WTC11 (cell line): Measurements from ENCODE around the gene TPBGL. TPM values are rescaled to one million over a fixed set of nuclear protein-coding genes. Genes with fewer than 3 reads are reported as not detected.

Experiments
- ATAC-seq: fragments of 200-7000 bp; cut with Tn5 transposase; 2 replicates; pipeline ENCODE4 v1.10.0; 2021; ENCODE audit warnings: mild to moderate bottlenecking, moderate library complexity
- CTCF ChIA-PET: fragments of 300-600 bp; sonication (Branson Sonifier 250); formaldehyde crosslinking; loops from one replicate; lab custom pipeline; 2021; ENCODE audit warnings: antibody characterized with exemption; lab: Charles Lee
- POLR2A ChIA-PET: fragments of 350-600 bp; sonication (Branson Sonifier 250); formaldehyde crosslinking; loops from one replicate; lab custom pipeline; 2021; ENCODE audit warnings: antibody characterized with exemption; lab: Charles Lee
- DNase-seq: peaks from one replicate; pipeline ENCODE4 v3.0.0; 2021; ENCODE audit warnings: low spot score
- H3K27ac Mint-ChIP-seq: 2 replicates; pipeline ENCODE4 v1.8.0; 2021; ENCODE audit warnings: mixed read lengths
- H3K27me3 Mint-ChIP-seq: 2 replicates; pipeline ENCODE4 v1.8.0; 2021; ENCODE audit warnings: low read depth, mild to moderate bottlenecking, moderate library complexity, mixed read lengths
- H3K36me3 Mint-ChIP-seq: 2 replicates; pipeline ENCODE4 v1.8.0; 2021; ENCODE audit warnings: mixed read lengths
- H3K4me1 Mint-ChIP-seq: 2 replicates; pipeline ENCODE4 v1.8.0; 2022; ENCODE audit warnings: mixed read lengths
- H3K4me3 Mint-ChIP-seq: 2 replicates; pipeline ENCODE4 v1.8.0; 2021; ENCODE audit warnings: mild to moderate bottlenecking, moderate library complexity, mixed read lengths
- H3K9me3 Mint-ChIP-seq: 2 replicates; pipeline ENCODE4 v1.8.0; 2021; ENCODE audit warnings: mixed read lengths
- CREB1 ChIP-seq: sonication (generic); formaldehyde crosslinking; IDR thresholded peaks from 2 replicates; pipeline ENCODE4 v1.8.0; 2023; ENCODE audit warnings: mild to moderate bottlenecking, missing genetic modification reagents
- CTCF ChIP-seq: fragments of 200-600 bp; IDR thresholded peaks from 2 replicates; pipeline ENCODE4 v1.8.0; 2022; ENCODE audit warnings: antibody characterized with exemption
- E2F1 ChIP-seq: sonication (generic); formaldehyde crosslinking; IDR thresholded peaks from 2 replicates; pipeline ENCODE4 v1.8.0; 2022; ENCODE audit warnings: mild to moderate bottlenecking, missing genetic modification reagents
- E2F4 ChIP-seq: sonication (generic); formaldehyde crosslinking; IDR thresholded peaks from 2 replicates; pipeline ENCODE4 v1.8.1; 2022; ENCODE audit warnings: low read depth, mild to moderate bottlenecking, moderate library complexity, missing genetic modification reagents, borderline replicate concordance
- ELF4 ChIP-seq: sonication (generic); formaldehyde crosslinking; IDR thresholded peaks from 2 replicates; pipeline ENCODE4 v1.8.1; 2022; ENCODE audit warnings: low read depth, mild to moderate bottlenecking, moderate library complexity, missing genetic modification reagents
- EMX1 ChIP-seq: fragments of 250-450 bp; sonication (Bioruptor Pico); IDR thresholded peaks from 2 replicates; pipeline ENCODE4 v1.8.0; 2021; ENCODE audit warnings: mild to moderate bottlenecking
- JAZF1 ChIP-seq: fragments of 250-450 bp; sonication (Bioruptor Pico); IDR thresholded peaks from 2 replicates; pipeline ENCODE4 v1.9.0; 2021; ENCODE audit warnings: moderate library complexity, mild to moderate bottlenecking, inconsistent platforms
- JUN ChIP-seq: sonication (generic); formaldehyde crosslinking; IDR thresholded peaks from 2 replicates; pipeline ENCODE4 v1.8.0; 2023; ENCODE audit warnings: mild to moderate bottlenecking, missing genetic modification reagents
- MXD4 ChIP-seq: fragments of 250-450 bp; sonication (Bioruptor Pico); IDR thresholded peaks from 2 replicates; pipeline ENCODE4 v1.8.0; 2021; ENCODE audit warnings: mild to moderate bottlenecking, moderate library complexity, borderline replicate concordance
- NFE2L1 ChIP-seq: sonication (generic); formaldehyde crosslinking; IDR thresholded peaks from 2 replicates; pipeline ENCODE4 v1.8.1; 2023; ENCODE audit warnings: missing genetic modification reagents
- NFYB ChIP-seq: sonication (generic); formaldehyde crosslinking; conservative IDR thresholded peaks from 2 replicates; pipeline ENCODE4 v1.8.0; 2022; ENCODE audit warnings: low read depth, missing genetic modification reagents
- TCF7 ChIP-seq: sonication (generic); formaldehyde crosslinking; IDR thresholded peaks from 2 replicates; pipeline ENCODE4 v1.8.0; 2022; ENCODE audit warnings: mild to moderate bottlenecking, low read depth, missing genetic modification reagents, moderate library complexity
- TEAD1 ChIP-seq: sonication (generic); formaldehyde crosslinking; IDR thresholded peaks from 2 replicates; pipeline ENCODE4 v1.8.0; 2022; ENCODE audit warnings: mild to moderate bottlenecking, missing genetic modification reagents
- ZNF232 ChIP-seq: sonication (generic); formaldehyde crosslinking; IDR thresholded peaks from 2 replicates; pipeline ENCODE4 v1.8.0; 2022; ENCODE audit warnings: mild to moderate bottlenecking, missing genetic modification reagents
- ZNF512 ChIP-seq: sonication (generic); formaldehyde crosslinking; IDR thresholded peaks from 2 replicates; pipeline ENCODE4 v1.8.1; 2022; ENCODE audit warnings: missing genetic modification reagents, borderline replicate concordance
- total RNA-seq: library from RNA; stranded (reverse); gene quantifications from 3 replicates; pipeline ENCODE4 v1.2.3, GENCODE V29; 2021
- TF ChIP-seq, protein P1 (sequence below): fragments of 250-450 bp; sonication (Bioruptor Pico); IDR thresholded peaks from 2 replicates; pipeline ENCODE4 v1.9.0; 2021; ENCODE audit warnings: mild to moderate bottlenecking, borderline replicate concordance
- TF ChIP-seq, protein P2 (sequence below): sonication (generic); formaldehyde crosslinking; IDR thresholded peaks from 2 replicates; pipeline ENCODE4 v1.8.0; 2023; ENCODE audit warnings: mild to moderate bottlenecking, missing genetic modification reagents
- TF ChIP-seq, protein P3 (sequence below): sonication (generic); formaldehyde crosslinking; IDR thresholded peaks from 2 replicates; pipeline ENCODE4 v1.8.0; 2023; ENCODE audit warnings: missing genetic modification reagents

TPBGL gene
- total RNA-seq, 1 experiment from 2014 or later, result 0.37 TPM

DNA sequence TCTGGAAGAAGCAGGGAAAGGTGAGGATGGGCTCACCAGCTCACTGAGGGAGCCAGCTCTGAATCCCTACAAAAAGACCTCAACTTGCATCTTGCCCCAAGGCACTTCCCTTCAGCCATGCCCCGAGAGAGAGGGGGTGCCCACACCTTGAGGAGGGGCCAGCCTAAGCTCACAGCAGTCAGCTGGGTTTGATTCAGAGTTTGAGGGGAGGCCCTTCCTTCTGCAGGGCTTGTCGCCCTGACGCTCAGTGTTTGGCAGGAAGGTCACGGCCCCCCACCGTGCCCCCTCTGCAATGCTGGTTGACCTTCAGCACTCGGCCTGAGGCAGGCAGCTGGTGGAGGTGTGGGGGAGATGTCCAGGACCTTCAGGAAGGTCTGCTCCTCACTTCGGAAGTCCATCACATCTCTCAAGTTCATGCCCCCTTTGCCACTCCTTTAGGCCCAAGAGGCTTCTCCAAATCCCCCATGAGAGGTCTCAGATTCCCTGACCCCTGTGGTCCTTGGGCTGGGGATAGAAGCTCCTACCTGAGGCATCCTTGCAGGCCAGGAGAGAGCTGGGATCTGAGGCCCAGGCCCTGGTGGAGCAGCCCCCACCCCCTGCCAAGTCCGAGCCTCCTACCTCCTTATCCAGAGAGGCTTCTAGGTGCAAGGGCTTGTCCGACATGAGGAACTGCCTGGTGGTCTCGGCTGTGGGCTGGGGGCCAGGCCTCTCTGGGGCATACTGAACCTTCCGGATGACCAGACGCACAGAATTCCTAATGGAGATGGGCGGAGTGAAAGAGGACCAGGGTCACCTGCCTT, 37.6 kb downstream of the TPBGL start (continued):
- TF ChIP-seq, protein P1, sequence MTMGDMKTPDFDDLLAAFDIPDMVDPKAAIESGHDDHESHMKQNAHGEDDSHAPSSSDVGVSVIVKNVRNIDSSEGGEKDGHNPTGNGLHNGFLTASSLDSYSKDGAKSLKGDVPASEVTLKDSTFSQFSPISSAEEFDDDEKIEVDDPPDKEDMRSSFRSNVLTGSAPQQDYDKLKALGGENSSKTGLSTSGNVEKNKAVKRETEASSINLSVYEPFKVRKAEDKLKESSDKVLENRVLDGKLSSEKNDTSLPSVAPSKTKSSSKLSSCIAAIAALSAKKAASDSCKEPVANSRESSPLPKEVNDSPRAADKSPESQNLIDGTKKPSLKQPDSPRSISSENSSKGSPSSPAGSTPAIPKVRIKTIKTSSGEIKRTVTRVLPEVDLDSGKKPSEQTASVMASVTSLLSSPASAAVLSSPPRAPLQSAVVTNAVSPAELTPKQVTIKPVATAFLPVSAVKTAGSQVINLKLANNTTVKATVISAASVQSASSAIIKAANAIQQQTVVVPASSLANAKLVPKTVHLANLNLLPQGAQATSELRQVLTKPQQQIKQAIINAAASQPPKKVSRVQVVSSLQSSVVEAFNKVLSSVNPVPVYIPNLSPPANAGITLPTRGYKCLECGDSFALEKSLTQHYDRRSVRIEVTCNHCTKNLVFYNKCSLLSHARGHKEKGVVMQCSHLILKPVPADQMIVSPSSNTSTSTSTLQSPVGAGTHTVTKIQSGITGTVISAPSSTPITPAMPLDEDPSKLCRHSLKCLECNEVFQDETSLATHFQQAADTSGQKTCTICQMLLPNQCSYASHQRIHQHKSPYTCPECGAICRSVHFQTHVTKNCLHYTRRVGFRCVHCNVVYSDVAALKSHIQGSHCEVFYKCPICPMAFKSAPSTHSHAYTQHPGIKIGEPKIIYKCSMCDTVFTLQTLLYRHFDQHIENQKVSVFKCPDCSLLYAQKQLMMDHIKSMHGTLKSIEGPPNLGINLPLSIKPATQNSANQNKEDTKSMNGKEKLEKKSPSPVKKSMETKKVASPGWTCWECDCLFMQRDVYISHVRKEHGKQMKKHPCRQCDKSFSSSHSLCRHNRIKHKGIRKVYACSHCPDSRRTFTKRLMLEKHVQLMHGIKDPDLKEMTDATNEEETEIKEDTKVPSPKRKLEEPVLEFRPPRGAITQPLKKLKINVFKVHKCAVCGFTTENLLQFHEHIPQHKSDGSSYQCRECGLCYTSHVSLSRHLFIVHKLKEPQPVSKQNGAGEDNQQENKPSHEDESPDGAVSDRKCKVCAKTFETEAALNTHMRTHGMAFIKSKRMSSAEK, result no peak

DNA sequence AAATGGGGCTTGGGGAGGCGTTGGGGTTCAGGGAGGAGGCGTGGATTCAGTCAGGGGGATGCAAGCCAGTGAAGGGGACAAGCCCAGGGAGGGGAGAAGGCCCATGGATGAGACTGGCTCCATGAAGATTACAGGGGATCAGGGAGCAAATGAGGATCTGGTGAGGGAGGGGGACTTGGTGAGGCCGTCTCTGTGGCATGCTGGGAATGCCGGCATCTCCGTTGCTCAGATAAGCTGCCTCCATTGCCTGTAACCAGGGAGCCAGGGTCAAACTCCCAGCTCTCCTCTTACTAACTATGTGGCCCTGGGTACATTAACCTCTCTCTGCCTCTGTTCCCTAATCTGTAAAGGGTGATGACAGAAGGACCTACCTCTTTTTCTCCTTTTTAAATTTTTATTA, 38.7 kb downstream of the TPBGL start:
- Mint-ChIP-seq H3K27ac (no peak overlapping the region), H3K4me3 (no peak overlapping the region), H3K9me3 (no peaks in the 10 kb centered on the region), H3K27me3 (no peaks in the 10 kb centered on the region), H3K4me1 (peaks cover 36% of the 10 kb centered on the region), H3K36me3 (peaks cover 38% of the 10 kb centered on the region)
- DNase-seq (no peak), ATAC-seq (no peak)
- POLR2A ChIA-PET, result no interaction called here
- TF ChIP-seq TEAD1 (CRISPR knock-in tag) (no peak), ELF4 (CRISPR knock-in tag) (no peak), EMX1 (CRISPR knock-in tag) (no peak), MXD4 (no peak), JAZF1 (CRISPR knock-in tag) (no peak), CREB1 (CRISPR knock-in tag) (no peak), E2F4 (CRISPR knock-in tag) (no peak)
- TF ChIP-seq, protein P2, sequence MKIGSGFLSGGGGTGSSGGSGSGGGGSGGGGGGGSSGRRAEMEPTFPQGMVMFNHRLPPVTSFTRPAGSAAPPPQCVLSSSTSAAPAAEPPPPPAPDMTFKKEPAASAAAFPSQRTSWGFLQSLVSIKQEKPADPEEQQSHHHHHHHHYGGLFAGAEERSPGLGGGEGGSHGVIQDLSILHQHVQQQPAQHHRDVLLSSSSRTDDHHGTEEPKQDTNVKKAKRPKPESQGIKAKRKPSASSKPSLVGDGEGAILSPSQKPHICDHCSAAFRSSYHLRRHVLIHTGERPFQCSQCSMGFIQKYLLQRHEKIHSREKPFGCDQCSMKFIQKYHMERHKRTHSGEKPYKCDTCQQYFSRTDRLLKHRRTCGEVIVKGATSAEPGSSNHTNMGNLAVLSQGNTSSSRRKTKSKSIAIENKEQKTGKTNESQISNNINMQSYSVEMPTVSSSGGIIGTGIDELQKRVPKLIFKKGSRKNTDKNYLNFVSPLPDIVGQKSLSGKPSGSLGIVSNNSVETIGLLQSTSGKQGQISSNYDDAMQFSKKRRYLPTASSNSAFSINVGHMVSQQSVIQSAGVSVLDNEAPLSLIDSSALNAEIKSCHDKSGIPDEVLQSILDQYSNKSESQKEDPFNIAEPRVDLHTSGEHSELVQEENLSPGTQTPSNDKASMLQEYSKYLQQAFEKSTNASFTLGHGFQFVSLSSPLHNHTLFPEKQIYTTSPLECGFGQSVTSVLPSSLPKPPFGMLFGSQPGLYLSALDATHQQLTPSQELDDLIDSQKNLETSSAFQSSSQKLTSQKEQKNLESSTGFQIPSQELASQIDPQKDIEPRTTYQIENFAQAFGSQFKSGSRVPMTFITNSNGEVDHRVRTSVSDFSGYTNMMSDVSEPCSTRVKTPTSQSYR (CRISPR knock-in tag), result no peak
- TF ChIP-seq, protein P3, sequence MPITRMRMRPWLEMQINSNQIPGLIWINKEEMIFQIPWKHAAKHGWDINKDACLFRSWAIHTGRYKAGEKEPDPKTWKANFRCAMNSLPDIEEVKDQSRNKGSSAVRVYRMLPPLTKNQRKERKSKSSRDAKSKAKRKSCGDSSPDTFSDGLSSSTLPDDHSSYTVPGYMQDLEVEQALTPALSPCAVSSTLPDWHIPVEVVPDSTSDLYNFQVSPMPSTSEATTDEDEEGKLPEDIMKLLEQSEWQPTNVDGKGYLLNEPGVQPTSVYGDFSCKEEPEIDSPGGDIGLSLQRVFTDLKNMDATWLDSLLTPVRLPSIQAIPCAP (CRISPR knock-in tag), result no peak
- CTCF ChIA-PET, result interaction anchor here (0.6 to 4.8 kb wide), 26 partner anchors 9 to 252 kb away, joined by 3 to 89 read pairs (median 8); partner anchors contain the start of genes ARRB1, KLHL35 and TPBGL

DNA sequence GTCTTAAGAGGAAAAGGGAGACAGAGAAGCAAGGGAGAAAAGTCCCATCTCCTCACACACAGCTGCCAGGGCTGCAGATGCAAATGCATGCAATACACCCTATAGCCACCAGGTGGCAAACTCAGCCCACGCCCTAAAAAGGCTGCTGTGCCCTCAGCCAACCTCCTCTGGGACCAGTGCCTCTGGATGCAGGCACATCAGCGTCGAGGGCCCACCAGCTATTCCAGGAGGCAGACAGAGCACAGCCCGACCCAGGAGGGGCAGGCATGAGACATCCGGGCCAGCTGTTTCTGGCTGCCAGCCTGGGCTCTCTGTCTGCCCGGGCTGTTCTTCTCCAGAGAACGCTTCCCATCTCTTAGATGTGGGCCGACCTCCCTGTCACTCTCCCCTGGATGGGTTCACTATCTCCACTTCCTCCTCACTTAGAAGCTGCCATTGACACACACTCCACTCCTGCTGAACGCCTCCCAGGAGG, 39.7 kb downstream of the TPBGL start:
- POLR2A ChIA-PET, result interaction anchor here (0.8 to 1.2 kb wide), 4 partner anchors 72 to 145 kb away, joined by 3 to 5 read pairs (median 4); no protein-coding TSS in a partner anchor
- CTCF ChIA-PET, result interaction anchor here (0.6 to 4.8 kb wide), 49 partner anchors 10 to 906 kb away, joined by 3 to 89 read pairs (median 5); partner anchors contain the start of genes ARRB1, GDPD5, KLHL35 and TPBGL

More for the DNA sequence above, 39.7 kb downstream of the TPBGL start:
- Mint-ChIP-seq H3K27ac (peak overlapping the region; percentile 82), H3K9me3 (no peaks in the 10 kb centered on the region), H3K36me3 (peaks cover 38% of the 10 kb centered on the region), H3K4me1 (peaks cover 36% of the 10 kb centered on the region), H3K27me3 (no peaks in the 10 kb centered on the region), H3K4me3 (no peak overlapping the region)
- peak; percentile 88 for DNase-seq
- TF ChIP-seq TCF7 (no peak), NFYB (CRISPR knock-in tag) (no peak), JUN (CRISPR knock-in tag) (no peak), ZNF232 (CRISPR knock-in tag) (0 out of 2 replicates have a peak, but pooled peaks have one; percentile 14), ZNF512 (CRISPR knock-in tag) (no peak), E2F1 (CRISPR knock-in tag) (no peak), CTCF (peak; percentile 94), NFE2L1 (CRISPR knock-in tag) (no peak)
- ATAC-seq, result peak; percentile 94
